HEK293T (cell line): ENCODE data around the gene MPDU1.

Source experiments
- CTCF ChIA-PET: fragments of 350-600 bp; formaldehyde crosslinking; extraction: SDS; loops from one replicate; lab custom pipeline; 2021; ENCODE audit warnings: antibody characterized with exemption, inconsistent platforms; lab: Yijun Ruan, JAX
- POLR2A ChIA-PET: fragments of 350-600 bp; formaldehyde crosslinking; extraction: SDS; loops from one replicate; lab custom pipeline; 2020; ENCODE audit warnings: antibody characterized with exemption, inconsistent platforms; lab: Yijun Ruan, JAX
- DNase-seq: peaks from one replicate; pipeline ENCODE4 v3.0.0; 2012; ENCODE audit warnings: mixed read lengths; ENCODE audit errors: extremely low spot score
- ARNT ChIP-seq: fragments of 450-650 bp; IDR thresholded peaks from 2 replicates; pipeline ENCODE4 v1.6.1; 2017; ENCODE audit warnings: mild to moderate bottlenecking
- BHLHE40 ChIP-seq: fragments of 450-650 bp; IDR thresholded peaks from 2 replicates; pipeline ENCODE4 v1.6.1; 2016; ENCODE audit warnings: mild to moderate bottlenecking, moderate library complexity, borderline replicate concordance
- CTBP1 ChIP-seq: fragments of 450-650 bp; IDR thresholded peaks from 2 replicates; pipeline ENCODE4 v1.6.1; 2016; ENCODE audit warnings: borderline replicate concordance
- ELF4 ChIP-seq: fragments of 450-650 bp; IDR thresholded peaks from 2 replicates; pipeline ENCODE4 v1.6.1; 2017; ENCODE audit warnings: antibody characterized with exemption
- FOXA1 ChIP-seq: fragments of 450-650 bp; IDR thresholded peaks from 2 replicates; pipeline ENCODE4 v1.6.1; 2016; ENCODE audit warnings: mild to moderate bottlenecking
- FOXK2 ChIP-seq: fragments of 450-650 bp; IDR thresholded peaks from 2 replicates; pipeline ENCODE4 v1.6.1; 2016; ENCODE audit warnings: mild to moderate bottlenecking
- FOXM1 ChIP-seq: fragments of 450-650 bp; IDR thresholded peaks from 2 replicates; pipeline ENCODE4 v1.6.1; 2017; ENCODE audit warnings: mild to moderate bottlenecking, borderline replicate concordance
- L3MBTL2 ChIP-seq: fragments of 450-650 bp; conservative IDR thresholded peaks from 2 replicates; pipeline ENCODE4 v1.6.1; 2016; ENCODE audit warnings: mild to moderate bottlenecking
- LEF1 ChIP-seq: fragments of 450-650 bp; IDR thresholded peaks from 2 replicates; pipeline ENCODE4 v1.6.1; 2017; ENCODE audit warnings: mild to moderate bottlenecking, borderline replicate concordance
- NFRKB ChIP-seq: fragments of 450-650 bp; IDR thresholded peaks from 2 replicates; pipeline ENCODE4 v1.6.1; 2016; ENCODE audit warnings: mild to moderate bottlenecking, moderate library complexity
- SP1 ChIP-seq: fragments of 450-650 bp; IDR thresholded peaks from 2 replicates; pipeline ENCODE4 v1.6.1; 2017
- SUZ12 ChIP-seq: fragments of 450-650 bp; IDR thresholded peaks from 2 replicates; pipeline ENCODE4 v1.6.1; 2016; ENCODE audit warnings: mild to moderate bottlenecking
- TF ChIP-seq, protein P1 (sequence below): fragments of 450-650 bp; IDR thresholded peaks from 2 replicates; pipeline ENCODE4 v1.6.1; 2016

The MPDU1 gene

DNA sequence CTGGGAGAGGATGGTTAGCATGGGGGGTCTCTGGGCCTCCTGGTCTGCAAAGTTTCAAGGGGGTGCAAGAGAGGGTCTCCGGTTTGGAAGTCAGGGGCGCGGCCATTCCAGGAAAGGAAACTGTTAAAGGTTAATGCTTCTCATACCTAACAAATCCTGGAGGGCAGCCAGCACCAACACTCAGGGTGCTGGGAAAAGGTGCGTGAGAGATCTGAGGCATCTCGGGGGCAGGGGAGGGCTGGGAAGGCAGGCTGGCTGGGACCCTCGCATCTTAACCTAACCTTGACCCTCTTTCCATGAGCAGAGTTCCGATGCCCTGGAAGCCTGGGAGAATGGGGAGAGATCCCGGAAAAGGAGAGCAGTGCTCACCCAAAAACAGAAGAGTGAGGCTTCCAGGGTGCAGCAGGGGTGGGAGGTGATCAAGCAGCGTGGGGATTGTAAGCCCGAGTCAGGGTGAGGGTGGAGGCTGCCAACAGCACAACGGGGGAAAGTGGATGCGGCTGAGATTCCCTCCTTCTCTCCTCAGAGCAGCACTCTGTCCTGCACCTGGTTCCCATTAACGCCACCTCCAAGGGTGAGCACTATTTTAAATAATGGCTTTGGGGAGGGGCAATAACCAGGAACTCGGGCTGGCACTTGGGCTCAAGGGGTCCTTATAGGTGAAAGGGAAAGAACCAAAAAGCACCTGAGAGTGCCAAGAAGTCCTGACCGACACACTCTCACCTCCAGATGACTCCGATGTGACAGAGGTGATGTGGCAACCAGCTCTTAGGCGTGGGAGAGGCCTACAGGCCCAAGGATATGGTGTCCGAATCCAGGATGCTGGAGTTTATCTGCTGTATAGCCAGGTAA is 24.1 kb upstream of the MPDU1 start:
- POLR2A ChIA-PET, result interaction anchor here (1.0 to 3.0 kb wide), 24 partner anchors 8 to 278 kb away, joined by 3 to 25 read pairs (median 6); partner anchors contain the start of genes FXR2, MPDU1, SLC2A4 and TMEM256
- TF ChIP-seq BHLHE40, result no peak
- no peak for TF ChIP-seq FOXM1
- no peak for TF ChIP-seq ARNT
- TF ChIP-seq FOXA1, result no peak
- TF ChIP-seq LEF1, result no peak
- DNase-seq, result no peak
- CTCF ChIA-PET, result interaction anchor here (0.8 to 2.5 kb wide), 14 partner anchors 7 to 215 kb away, joined by 3 to 43 read pairs (median 6); partner anchors contain the start of genes FGF11 and TNFSF12

DNA sequence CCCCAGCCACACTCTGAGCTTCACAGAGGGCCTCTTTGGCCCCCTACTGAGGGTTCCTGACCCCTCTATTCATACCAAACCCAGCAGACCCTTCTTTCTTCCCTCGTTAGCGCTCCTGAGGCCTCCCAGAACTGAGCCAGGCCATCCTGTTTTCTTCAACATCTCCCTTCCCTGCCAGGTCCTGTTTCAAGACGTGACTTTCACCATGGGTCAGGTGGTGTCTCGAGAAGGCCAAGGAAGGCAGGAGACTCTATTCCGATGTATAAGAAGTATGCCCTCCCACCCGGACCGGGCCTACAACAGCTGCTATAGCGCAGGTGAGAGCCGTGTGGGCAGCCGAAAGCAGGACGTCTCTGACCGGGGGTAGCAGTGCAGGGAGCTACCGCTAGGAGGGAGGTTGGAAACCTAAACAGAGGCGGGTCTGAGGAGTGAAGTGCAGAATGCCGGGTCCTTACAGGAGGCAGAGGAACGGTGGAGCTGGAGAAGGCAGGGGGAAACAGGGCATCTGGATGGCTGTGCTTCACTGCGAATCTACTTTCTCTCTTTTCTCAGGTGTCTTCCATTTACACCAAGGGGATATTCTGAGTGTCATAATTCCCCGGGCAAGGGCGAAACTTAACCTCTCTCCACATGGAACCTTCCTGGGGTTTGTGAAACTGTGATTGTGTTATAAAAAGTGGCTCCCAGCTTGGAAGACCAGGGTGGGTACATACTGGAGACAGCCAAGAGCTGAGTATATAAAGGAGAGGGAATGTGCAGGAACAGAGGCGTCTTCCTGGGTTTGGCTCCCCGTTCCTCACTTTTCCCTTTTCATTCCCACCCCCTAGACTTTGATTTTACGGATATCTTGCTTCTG is 23.3 kb upstream of the MPDU1 start:
- DNase-seq, result peak; percentile 80
- ChIA-PET CTCF (interaction anchor here (0.5 to 2.5 kb wide), 26 partner anchors 8 to 375 kb away, joined by 3 to 43 read pairs (median 4); partner anchors contain the start of genes FGF11, SLC2A4 and TNFSF12), POLR2A (interaction anchor here (0.8 to 3.0 kb wide), 34 partner anchors 9 to 515 kb away, joined by 3 to 25 read pairs (median 4); partner anchors contain the start of genes CD68, FXR2, KCTD11 and MPDU1)
- TF ChIP-seq LEF1, result no peak
- no peak for TF ChIP-seq NFRKB
- TF ChIP-seq L3MBTL2, result no peak
- no peak for TF ChIP-seq FOXK2

DNA sequence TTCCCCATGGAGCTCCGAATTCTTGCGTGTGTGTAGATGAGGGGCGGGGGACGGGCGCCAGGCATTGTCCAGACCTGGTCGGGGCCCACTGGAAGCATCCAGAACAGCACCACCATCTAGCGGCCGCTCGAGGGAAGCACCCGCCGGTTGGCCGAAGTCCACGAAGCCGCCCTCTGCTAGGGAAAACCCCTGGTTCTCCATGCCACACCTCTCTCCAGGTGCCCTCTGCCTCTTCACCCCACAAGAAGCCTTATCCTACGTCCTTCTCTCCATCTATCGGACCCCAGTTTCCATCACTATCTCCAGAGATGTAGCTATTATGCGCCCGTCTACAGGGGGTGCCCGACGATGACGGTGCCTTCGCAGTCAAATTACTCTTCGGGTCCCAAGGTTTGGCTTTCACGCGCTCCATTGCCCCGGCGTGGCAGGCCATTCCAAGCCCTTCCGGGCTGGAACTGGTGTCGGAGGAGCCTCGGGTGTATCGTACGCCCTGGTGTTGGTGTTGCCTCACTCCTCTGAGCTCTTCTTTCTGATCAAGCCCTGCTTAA is 22.6 kb upstream of the MPDU1 start:
- CTCF ChIA-PET, result interaction anchor here (0.5 to 2.5 kb wide), 25 partner anchors 9 to 376 kb away, joined by 3 to 43 read pairs (median 5); partner anchors contain the start of genes FGF11, SLC2A4 and TNFSF12

DNA sequence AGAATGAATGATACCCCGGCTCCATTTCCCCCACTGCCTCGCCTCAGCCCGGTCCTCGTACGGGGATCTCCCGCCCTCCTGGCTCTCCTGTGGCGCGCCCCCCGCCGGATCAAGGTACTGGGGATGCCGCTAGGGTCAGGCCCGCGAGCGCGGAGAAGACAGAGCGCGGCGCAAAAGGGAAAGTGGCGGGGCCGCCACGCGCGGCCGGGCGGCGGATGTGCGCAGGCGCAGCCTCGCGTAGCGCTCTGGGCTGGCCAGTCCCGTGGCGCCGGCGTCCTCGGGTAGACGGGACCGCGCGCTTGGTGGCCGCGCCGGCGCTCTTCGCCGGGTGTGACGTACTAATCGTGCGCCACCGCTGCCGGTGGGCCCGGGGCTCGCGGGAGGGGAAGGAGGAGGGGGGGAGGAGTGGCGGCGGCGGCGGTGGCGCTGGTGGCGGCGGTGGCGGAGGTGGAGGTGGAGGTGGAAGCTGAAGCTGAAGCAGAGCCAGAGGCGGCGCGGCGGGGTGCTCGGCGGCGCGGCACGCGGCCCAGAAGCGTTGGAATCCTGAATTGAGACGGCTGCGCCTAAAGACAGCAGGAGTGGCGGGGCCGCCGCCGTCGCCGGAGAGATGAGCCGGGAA is 22.0 kb upstream of the MPDU1 start, which contains the start of gene SENP3:
Gene SENP3 (plus strand): TSS at position 331 of the 619 bp plus-strand sequence. CDS start 1,158 bp downstream, outside the sequence.
- peak; percentile 97 for DNase-seq
- peak; percentile 70 for TF ChIP-seq L3MBTL2
- TF ChIP-seq SP1, result no peak
- CTCF ChIA-PET, result interaction anchor here (0.7 to 2.5 kb wide), 10 partner anchors 9 to 205 kb away, joined by 3 to 43 read pairs (median 6); partner anchors contain the start of gene TNFSF12
- POLR2A ChIA-PET, result interaction anchor here (0.8 to 2.8 kb wide), 18 partner anchors 8 to 516 kb away, joined by 3 to 25 read pairs (median 6); partner anchors contain the start of genes CD68, FXR2, MPDU1 and SLC2A4

More for the DNA sequence above, 22.6 kb upstream of the MPDU1 start:
- POLR2A ChIA-PET, result interaction anchor here (0.8 to 3.0 kb wide), 34 partner anchors 8 to 515 kb away, joined by 3 to 25 read pairs (median 4); partner anchors contain the start of genes CD68, FXR2, KCTD11 and MPDU1
- peak; percentile 87 for DNase-seq
- TF ChIP-seq LEF1 (no peak), L3MBTL2 (peak; percentile 69)

DNA sequence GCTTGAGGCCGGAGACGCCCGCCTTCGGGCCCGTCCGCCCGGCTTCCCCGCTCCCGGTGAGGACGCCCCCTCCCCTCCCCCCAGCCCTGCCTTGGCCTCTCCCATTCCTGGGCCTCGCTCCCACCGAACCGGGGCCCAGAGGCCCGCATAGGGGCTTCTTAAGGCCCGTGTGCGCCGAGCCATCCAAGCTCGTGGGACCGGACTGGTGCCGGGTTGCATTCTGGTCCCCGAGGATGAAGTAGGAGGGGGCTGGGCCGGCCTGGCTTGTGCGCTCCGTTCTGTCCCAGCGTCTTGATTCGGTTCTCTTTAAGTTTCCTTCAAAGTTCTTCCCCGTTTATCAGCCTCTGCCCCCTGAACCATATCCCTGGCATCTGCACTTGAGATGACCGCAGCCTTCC is 21.4 kb upstream of the MPDU1 start:
- ChIA-PET POLR2A (interaction anchor here (0.8 to 2.8 kb wide), 5 partner anchors 12 to 54 kb away, joined by 3 to 22 read pairs (median 4); partner anchors contain the start of genes CD68 and MPDU1), CTCF (interaction anchor here (2.5 kb wide), 1 partner anchor 40 kb away, joined by 8 read pairs; no protein-coding TSS in a partner anchor)
- TF ChIP-seq, protein P1, sequence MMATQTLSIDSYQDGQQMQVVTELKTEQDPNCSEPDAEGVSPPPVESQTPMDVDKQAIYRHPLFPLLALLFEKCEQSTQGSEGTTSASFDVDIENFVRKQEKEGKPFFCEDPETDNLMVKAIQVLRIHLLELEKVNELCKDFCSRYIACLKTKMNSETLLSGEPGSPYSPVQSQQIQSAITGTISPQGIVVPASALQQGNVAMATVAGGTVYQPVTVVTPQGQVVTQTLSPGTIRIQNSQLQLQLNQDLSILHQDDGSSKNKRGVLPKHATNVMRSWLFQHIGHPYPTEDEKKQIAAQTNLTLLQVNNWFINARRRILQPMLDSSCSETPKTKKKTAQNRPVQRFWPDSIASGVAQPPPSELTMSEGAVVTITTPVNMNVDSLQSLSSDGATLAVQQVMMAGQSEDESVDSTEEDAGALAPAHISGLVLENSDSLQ, result no peak
- no peak for TF ChIP-seq L3MBTL2
- TF ChIP-seq SP1, result no peak
- TF ChIP-seq ELF4, result no peak
- DNase-seq, result no peak

DNA sequence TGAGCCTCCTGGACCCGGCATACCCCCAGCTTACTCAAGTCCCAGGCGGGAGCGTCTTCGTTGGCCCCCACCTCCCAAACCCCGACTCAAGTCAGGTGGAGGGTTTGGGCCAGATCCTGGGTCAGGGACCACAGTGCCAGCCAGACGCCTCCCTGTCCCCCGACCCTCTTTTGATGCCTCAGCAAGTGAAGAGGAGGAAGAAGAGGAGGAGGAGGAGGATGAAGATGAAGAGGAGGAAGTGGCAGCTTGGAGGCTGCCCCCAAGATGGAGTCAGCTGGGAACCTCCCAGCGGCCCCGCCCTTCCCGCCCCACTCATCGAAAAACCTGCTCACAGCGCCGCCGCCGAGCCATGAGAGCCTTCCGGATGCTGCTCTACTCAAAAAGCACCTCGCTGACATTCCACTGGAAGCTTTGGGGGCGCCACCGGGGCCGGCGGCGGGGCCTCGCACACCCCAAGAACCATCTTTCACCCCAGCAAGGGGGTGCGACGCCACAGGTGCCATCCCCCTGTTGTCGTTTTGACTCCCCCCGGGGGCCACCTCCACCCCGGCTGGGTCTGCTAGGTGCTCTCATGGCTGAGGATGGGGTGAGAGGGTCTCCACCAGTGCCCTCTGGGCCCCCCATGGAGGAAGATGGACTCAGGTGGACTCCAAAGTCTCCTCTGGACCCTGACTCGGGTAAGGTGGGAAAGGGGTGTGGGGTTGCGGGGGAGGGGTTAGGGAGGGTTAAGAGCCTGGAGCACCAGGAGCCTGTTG is 20.4 kb upstream of the MPDU1 start:
- ChIA-PET POLR2A (no interaction called here), CTCF (no interaction called here)

DNA sequence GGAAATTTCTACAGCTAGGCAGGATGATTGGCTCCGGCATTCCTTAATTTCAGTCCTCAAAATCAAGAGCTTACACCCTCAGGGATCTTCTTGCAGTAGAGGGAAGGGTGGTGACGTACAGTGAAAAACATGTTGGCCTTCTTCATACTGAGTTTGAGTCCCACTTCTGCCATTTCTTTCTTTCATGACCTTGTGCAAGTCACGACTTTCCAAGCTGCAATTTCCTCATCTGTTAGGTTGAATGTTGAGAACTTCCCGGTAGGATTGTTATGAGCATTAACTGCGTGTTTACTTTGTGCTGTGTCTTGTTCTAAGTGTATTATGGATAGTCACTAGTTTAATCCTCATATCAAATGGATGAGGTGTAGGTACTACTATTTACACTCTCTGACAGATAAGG is 14.1 kb upstream of the MPDU1 start:
- POLR2A ChIA-PET, result interaction anchor here (1.4 to 2.6 kb wide), 2 partner anchors 9 to 45 kb away, joined by 5 to 7 read pairs; partner anchors contain the start of gene FXR2
- CTCF ChIA-PET, result interaction anchor here (0.6 to 1.8 kb wide), 2 partner anchors 9 to 214 kb away, joined by 3 to 9 read pairs; partner anchors contain the start of gene SENP3
- no peak for DNase-seq
- TF ChIP-seq SUZ12 (no peak), FOXK2 (no peak), SP1 (no peak), FOXA1 (no peak), NFRKB (no peak), FOXM1 (no peak), LEF1 (no peak), ARNT (no peak)
- TF ChIP-seq, protein P1, result no peak

More for the DNA sequence above, 20.4 kb upstream of the MPDU1 start:
- TF ChIP-seq FOXA1, result no peak
- TF ChIP-seq ARNT, result no peak
- TF ChIP-seq LEF1, result no peak
- no peak for TF ChIP-seq CTBP1
- no peak for DNase-seq
